GM18498 (cell line): ENCODE data around the gene PFN3.
"Not testable (repeated sequence)": the region's sequence is repeated elsewhere in the genome, so short reads cannot be mapped to it uniquely, and the experiment has no call there.

ENCODE experiments used
- ATAC-seq: cut with Tn5 transposase; IDR thresholded peaks from one replicate; pipeline ENCODE4 v1.9.1; 2021; ENCODE audit warnings: mild to moderate bottlenecking, moderate library complexity; ENCODE audit not compliant: unreplicated experiment

PFN3 gene

DNA sequence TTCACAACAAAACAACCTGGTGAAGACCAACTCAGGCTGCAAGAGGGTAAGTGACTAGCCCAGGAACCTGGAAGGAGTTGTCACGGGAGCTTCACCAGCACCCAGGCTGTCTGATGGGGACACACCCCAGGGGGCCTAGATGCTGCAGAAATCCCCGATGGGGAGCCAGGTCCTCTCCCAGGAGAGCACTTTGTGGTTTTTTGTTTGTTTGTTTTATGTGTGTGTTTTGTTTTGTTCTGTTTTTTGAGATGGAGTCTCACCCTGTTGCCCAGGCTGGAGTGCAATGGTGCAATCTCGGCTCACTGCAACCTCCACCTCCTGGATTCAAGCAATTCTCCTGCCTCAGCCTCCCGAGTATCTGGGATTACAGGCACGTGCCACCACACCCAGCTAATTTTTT, 24.9 kb downstream of the PFN3 start:
- not testable (repeated sequence) for ATAC-seq

DNA sequence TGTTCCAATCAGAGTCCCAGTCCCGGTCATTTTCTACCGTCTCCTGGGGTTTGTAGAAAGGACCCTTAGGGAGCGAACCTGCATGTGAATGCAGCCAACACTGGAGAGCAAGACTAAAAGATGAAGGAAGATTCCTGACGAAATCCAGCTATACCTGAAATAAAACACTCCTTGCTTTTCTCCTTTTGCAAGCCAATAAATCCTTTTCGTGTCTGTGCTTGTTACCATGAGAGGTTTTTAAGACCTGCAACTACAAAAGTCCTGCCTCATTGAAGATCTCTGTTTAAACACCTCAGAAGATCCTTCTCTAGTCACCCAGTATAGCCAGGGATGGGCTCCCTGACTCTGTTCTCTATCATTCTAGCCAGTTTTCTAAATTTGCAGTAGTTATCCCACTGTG, 26.2 kb downstream of the PFN3 start:
- no peak for ATAC-seq

- ATAC-seq = no peak
These were observed 26.7 kb downstream of the PFN3 start for GRCh38 chr5:177373806-177374205.

DNA sequence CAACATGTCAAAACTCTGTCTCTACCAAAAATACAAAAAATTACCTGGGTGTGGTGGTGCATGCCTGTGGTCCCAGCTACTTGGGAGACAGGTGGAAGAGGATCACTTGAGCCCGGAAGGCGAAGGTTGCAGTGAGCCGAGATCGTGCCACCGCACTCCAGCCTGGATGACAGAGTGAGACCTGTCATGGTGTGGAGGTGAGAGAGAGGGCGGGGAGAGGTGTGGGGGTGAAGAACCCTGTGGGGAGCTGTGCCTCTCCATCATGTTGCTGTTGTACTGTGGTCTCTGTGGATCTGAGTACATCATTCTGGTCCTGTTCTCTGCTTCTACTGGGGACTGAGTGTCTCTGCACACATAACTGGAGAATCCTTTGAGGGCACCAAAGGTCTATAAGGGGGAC, 27.6 kb downstream of the PFN3 start:
- ATAC-seq = no peak

DNA sequence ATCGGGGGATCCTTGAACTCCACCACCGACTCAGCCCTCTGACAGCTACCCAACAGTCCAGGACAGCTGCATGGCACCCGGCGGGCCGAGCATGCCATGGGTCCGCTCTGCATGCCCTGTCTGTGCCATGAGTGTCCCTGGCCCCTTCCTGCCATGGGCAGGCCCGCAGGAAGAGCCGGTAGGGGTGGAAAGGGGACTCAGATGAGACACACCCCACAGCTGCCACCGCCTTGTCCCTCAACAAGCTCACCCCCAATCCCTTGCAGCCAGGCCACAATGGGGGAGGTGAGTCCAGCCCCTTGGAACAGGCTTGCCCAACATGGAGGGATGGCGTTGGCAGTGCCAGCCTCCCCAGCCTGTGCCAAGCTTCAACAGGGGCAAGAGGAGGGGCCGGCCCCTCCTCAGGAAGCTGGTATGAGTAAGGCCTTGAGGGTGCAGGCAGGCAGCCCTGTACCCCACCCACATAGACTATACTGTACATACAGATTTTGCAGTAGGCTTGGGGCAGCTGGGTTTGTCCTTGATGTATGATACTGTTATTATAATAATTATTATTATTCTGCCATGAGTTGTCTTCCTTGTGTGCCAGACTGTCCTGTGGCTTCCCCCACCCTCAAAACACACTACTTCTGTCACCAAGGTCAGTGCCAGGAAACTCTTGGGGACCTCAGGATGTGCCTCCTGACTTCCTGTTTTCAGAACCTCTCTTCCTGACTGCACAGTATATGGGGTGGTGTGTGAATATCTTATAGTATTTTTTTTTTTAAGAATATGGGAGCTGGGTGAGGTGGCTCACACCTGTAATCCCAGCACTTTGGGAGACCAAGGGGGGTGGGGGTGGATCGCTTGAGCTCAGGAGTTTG, 28.2 kb downstream of the PFN3 start:
- no peak for ATAC-seq

GRCh38 chr5:177371120-177372033, 29.1 kb downstream of the PFN3 start:
- ATAC-seq = no peak

- ATAC-seq = no peak
These were observed 29.9 kb downstream of the PFN3 start for GRCh38 chr5:177370488-177371119.

DNA sequence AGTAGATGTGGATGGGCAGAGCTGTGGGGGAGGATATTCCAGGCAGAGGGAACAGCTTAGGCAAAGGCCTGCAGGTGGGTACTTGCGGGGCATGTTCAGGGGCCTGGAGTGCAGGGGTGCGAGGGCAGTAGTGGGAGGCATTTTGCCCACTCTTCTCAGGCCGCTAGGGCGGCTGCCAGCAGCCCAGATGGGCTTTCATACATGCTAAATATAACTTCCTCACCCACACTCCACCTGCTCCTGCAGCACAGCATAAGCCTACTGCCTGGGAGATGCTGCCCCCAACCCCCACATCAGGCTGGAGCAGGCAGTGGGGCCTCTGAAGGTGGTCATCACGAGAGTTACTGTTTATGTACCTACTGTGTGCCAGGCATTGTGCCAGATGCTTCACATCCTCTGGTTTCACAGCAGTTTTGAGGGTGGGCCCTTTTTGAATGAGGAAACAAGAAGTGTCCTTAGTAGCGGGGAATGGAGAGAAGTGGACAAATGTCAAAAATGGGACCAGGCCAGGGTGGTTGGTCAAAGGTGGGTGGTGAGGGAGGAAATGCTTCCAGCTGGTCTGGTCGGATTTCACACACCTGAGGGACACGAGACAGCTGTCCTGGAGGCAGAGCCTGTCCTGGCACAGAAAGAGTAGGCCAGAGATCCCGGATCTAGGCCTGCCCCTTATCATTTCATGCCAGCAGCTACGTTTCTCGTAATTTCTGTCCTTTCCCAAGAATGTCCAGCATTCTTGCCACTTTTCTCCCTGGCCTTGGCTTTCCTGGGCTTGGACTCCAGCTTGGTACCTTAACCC, 30.6 kb downstream of the PFN3 start:
- no peak for ATAC-seq

DNA sequence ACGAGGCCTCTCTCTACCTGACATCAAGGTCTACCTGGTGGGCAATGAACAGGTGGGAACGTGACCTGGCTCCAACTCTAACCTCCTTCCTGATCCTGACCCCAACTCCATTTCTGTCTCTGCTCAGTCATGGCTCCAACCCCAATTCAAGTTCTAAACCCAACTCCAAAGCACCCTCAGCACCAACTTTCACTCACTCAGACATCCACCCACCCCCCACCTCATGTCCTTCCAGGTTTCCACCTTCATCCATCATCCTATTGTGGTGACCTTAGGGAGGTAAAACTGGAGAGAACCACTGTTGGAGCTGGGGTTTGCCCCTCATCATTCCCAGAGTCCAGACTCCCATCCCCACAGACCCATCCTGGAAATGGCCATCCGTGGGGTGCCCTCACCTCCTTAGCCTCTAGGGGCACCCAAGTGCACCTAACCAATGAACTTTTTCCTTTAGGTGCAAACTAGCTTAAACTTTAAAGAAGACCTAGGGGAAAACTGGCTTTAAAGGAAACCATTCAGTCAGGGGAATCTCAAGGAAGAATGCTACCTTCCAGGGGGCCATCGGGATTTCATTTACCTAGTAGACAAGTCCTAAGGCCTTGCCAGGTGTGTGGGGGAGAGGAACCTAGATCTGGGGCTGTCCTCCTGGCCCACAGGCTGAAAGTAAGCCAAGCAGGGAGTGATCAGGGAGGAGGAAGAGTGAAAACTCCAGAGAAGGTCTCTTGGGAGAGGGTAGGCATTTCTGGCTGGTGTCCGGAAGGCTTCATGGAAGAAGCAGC, 31.4 kb downstream of the PFN3 start:
- no peak for ATAC-seq

- no peak for ATAC-seq
These were observed 32.2 kb downstream of the PFN3 start for GRCh38 chr5:177367981-177368868.

GRCh38 chr5:177367323-177367848, 33.1 kb downstream of the PFN3 start:
- no peak for ATAC-seq

- no peak for ATAC-seq
These were observed 33.7 kb downstream of the PFN3 start for GRCh38 chr5:177366528-177367322.

DNA sequence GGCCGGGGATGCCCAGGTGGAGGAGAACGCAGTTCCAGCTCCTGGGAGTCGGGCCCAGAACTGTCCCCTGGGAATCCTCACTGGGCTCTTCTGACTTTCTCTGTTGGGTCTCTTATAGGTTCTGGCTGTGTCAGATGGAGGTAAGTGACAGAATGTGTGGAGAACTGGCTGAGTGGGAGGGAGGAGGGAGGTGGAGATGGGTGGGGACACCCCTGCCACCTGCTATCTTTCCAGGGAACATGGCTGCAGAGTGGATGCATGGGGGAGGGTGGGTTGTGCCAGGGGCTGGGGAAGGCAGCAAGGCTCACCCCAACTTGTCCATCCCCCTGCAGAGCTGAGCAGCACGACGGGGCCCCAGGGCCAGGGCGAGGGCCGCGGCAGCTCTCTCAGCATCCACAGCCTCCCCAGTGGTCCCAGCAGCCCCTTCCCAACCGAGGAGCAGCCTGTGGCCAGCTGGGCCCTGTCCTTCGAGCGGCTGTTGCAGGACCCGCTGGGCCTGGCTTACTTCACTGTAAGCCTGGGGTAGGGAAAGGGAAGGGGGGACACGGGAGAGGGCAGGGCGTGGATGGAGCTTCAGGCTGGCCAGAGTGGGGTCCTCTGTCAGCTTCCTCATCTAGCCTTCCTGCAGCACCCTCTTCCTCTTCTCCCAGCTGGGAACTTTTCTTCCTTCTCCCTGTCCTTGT, 34.5 kb downstream of the PFN3 start:
- no peak for ATAC-seq

GRCh38 chr5:177364159-177364962, 36.1 kb downstream of the PFN3 start:
- no peak for ATAC-seq

- ATAC-seq = no peak
These were observed 36.9 kb downstream of the PFN3 start for GRCh38 chr5:177363565-177363964.
